ENCODE results near the gene MCTP2.
"Not testable (repeated sequence)": the region's sequence is repeated elsewhere in the genome, so short reads cannot be mapped to it uniquely, and the experiment has no call there.

MCTP2 gene

GRCh38 chr15:94480289-94480834 is 249.0 kb downstream of the MCTP2 start:
- Mint-ChIP-seq H3K4me1 (peaks cover 63% of the 10 kb centered on the region), H3K27me3 (ENCODE audit: low read depth) (peaks cover 26% of the 10 kb centered on the region), H3K27ac (peak overlapping the region; percentile 82 to 98 (median 91)), H3K4me3 (peak overlapping the region in 1 of 3 experiments; percentile 19), H3K9me3 (peaks cover 4% of the 10 kb centered on the region), H3K36me3 (ENCODE audit: low read depth) (no peaks in the 10 kb centered on the region)
- TF ChIP-seq, protein P1, sequence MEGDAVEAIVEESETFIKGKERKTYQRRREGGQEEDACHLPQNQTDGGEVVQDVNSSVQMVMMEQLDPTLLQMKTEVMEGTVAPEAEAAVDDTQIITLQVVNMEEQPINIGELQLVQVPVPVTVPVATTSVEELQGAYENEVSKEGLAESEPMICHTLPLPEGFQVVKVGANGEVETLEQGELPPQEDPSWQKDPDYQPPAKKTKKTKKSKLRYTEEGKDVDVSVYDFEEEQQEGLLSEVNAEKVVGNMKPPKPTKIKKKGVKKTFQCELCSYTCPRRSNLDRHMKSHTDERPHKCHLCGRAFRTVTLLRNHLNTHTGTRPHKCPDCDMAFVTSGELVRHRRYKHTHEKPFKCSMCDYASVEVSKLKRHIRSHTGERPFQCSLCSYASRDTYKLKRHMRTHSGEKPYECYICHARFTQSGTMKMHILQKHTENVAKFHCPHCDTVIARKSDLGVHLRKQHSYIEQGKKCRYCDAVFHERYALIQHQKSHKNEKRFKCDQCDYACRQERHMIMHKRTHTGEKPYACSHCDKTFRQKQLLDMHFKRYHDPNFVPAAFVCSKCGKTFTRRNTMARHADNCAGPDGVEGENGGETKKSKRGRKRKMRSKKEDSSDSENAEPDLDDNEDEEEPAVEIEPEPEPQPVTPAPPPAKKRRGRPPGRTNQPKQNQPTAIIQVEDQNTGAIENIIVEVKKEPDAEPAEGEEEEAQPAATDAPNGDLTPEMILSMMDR (IDR thresholded peaks at IDR 0.05; ENCODE audit: unreplicated experiment in 3 of 3), result no peak

- no peaks in the 10 kb centered on the region for H3K36me3 Mint-ChIP-seq (ENCODE audit: low read depth)
- TF ChIP-seq, protein P1 (IDR thresholded peaks at IDR 0.05; ENCODE audit: unreplicated experiment in 3 of 3), result no peak
- no peaks in the 10 kb centered on the region for H3K27me3 Mint-ChIP-seq (ENCODE audit: low read depth)
Observed at GRCh38 chr15:94485148-94485719, 253.9 kb downstream of the MCTP2 start.

GRCh38 chr15:94487635-94488034 is 256.3 kb downstream of the MCTP2 start:
- Mint-ChIP-seq H3K4me3 (no peak overlapping the region), H3K27ac (peak overlapping the region; percentile 82 to 92 (median 91)), H3K4me1 (peaks cover 20% of the 10 kb centered on the region), H3K36me3 (ENCODE audit: low read depth) (no peaks in the 10 kb centered on the region), H3K27me3 (ENCODE audit: low read depth) (no peaks in the 10 kb centered on the region), H3K9me3 (peaks cover 4% of the 10 kb centered on the region)
- TF ChIP-seq, protein P1 (IDR thresholded peaks at IDR 0.05; ENCODE audit: unreplicated experiment in 3 of 3), result no peak

More at GRCh38 chr15:94485148-94485719, 253.9 kb downstream of the MCTP2 start:
- Mint-ChIP-seq H3K4me1 (peaks cover 35% of the 10 kb centered on the region), H3K9me3 (peaks cover 4% of the 10 kb centered on the region), H3K27ac (no peak overlapping the region), H3K4me3 (no peak overlapping the region)

GRCh38 chr15:94493176-94493575 is 261.8 kb downstream of the MCTP2 start:
- Mint-ChIP-seq H3K4me1 (no peaks in the 10 kb centered on the region), H3K27ac (no peak overlapping the region), H3K36me3 (ENCODE audit: low read depth) (no peaks in the 10 kb centered on the region), H3K9me3 (peaks cover 10% of the 10 kb centered on the region), H3K4me3 (no peak overlapping the region), H3K27me3 (ENCODE audit: low read depth) (no peaks in the 10 kb centered on the region)
- TF ChIP-seq, protein P1 (IDR thresholded peaks at IDR 0.05; ENCODE audit: unreplicated experiment in 3 of 3), result no peak

GRCh38 chr15:94493586-94493985 is 262.2 kb downstream of the MCTP2 start:
- H3K27me3 Mint-ChIP-seq (ENCODE audit: low read depth); H3K4me1 Mint-ChIP-seq; H3K36me3 Mint-ChIP-seq (ENCODE audit: low read depth); H3K4me3 Mint-ChIP-seq; H3K27ac Mint-ChIP-seq: not testable (repeated sequence)
- peaks cover 11% of the 10 kb centered on the region for H3K9me3 Mint-ChIP-seq

DNA sequence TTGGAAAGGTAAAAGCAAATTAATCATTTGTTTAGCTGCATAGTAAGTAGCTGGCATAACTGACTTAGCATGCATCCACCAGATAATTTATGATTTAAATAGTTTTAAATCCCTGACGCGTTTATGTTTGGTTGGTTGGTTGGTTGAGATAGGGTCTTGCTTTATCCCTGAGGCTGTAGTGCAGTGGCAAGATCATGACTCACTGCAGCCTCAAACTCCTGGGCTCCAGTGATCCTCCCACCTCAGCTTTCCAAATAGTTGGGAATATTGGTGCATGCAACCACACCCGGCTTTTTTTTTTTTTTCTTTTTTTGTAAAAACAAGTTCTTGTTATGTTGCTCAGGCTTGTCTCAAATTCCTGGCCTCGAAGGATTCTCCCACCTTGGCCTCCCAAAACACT is 263.4 kb downstream of the MCTP2 start:
- Mint-ChIP-seq H3K36me3 (ENCODE audit: low read depth) (no peaks in the 10 kb centered on the region), H3K9me3 (peaks cover 17% of the 10 kb centered on the region), H3K27me3 (ENCODE audit: low read depth) (no peaks in the 10 kb centered on the region), H3K4me1 (no peaks in the 10 kb centered on the region), H3K27ac (no peak overlapping the region), H3K4me3 (no peak overlapping the region)
- TF ChIP-seq, protein P1 (IDR thresholded peaks at IDR 0.05; ENCODE audit: unreplicated experiment in 3 of 3), result no peak

All from nephron (organoid).